ENCODE measurements around the gene PNPO.
A peak's percentile ranks its signal among the peaks of the same experiment; 100 is the strongest.

The PNPO gene

GRCh38 chr17:47973541-47973940 is 32.2 kb downstream of the PNPO start:
- peaks cover 7% of the 10 kb centered on the region for H3K4me1 ChIP-seq (ENCODE audit: control insufficient read depth, insufficient read depth, low read length)
- H3K36me3 ChIP-seq (ENCODE audit: control insufficient read depth, insufficient read depth, low read length): peaks cover 23% of the 10 kb centered on the region
- H3K27ac ChIP-seq (ENCODE audit: insufficient read depth, low read depth, low read length, poor library complexity, severe bottlenecking): no peak overlapping the region
- no peaks in the 10 kb centered on the region for H3K9me3 ChIP-seq (ENCODE audit: control insufficient read depth, low read length)
- no peak overlapping the region for H3K4me3 ChIP-seq (ENCODE audit: insufficient read depth, low read depth, low read length)
- H3K27me3 ChIP-seq (ENCODE audit: control insufficient read depth, insufficient read depth, low read length, poor library complexity, severe bottlenecking): no peaks in the 10 kb centered on the region
- WGBS, 2 experiments: 94 to 95% methylated on average over 8 of the region's 8 CpGs

- Histone ChIP-seq H3K27me3 (ENCODE audit: control insufficient read depth, insufficient read depth, low read length, poor library complexity, severe bottlenecking) (no peaks in the 10 kb centered on the region), H3K27ac (ENCODE audit: insufficient read depth, low read depth, low read length, poor library complexity, severe bottlenecking) (no peak overlapping the region), H3K36me3 (ENCODE audit: control insufficient read depth, insufficient read depth, low read length) (peaks cover 37% of the 10 kb centered on the region), H3K4me1 (ENCODE audit: control insufficient read depth, insufficient read depth, low read length) (peaks cover 14% of the 10 kb centered on the region), H3K9me3 (ENCODE audit: control insufficient read depth, low read length) (no peaks in the 10 kb centered on the region), H3K4me3 (ENCODE audit: insufficient read depth, low read depth, low read length) (no peak overlapping the region)
- WGBS, 2 experiments: 92 to 94% methylated on average over 15 of the region's 15 CpGs
Measured at GRCh38 chr17:47975189-47975822, 33.9 kb downstream of the PNPO start.

- H3K27me3 ChIP-seq (ENCODE audit: control insufficient read depth, insufficient read depth, low read length, poor library complexity, severe bottlenecking): no peaks in the 10 kb centered on the region
- H3K4me1 ChIP-seq (ENCODE audit: control insufficient read depth, insufficient read depth, low read length): peaks cover 14% of the 10 kb centered on the region
- H3K9me3 ChIP-seq (ENCODE audit: control insufficient read depth, low read length): no peaks in the 10 kb centered on the region
- peaks cover 42% of the 10 kb centered on the region for H3K36me3 ChIP-seq (ENCODE audit: control insufficient read depth, insufficient read depth, low read length)
- 96 to 97% methylated on average over 10 of the region's 10 CpGs for WGBS, 2 experiments
- no peak overlapping the region for H3K4me3 ChIP-seq (ENCODE audit: insufficient read depth, low read depth, low read length)
- no peak overlapping the region for H3K27ac ChIP-seq (ENCODE audit: insufficient read depth, low read depth, low read length, poor library complexity, severe bottlenecking)
Measured at GRCh38 chr17:47975823-47976205, 34.4 kb downstream of the PNPO start.

- Histone ChIP-seq H3K27me3 (ENCODE audit: control insufficient read depth, insufficient read depth, low read length, poor library complexity, severe bottlenecking) (no peaks in the 10 kb centered on the region), H3K4me1 (ENCODE audit: control insufficient read depth, insufficient read depth, low read length) (peaks cover 9% of the 10 kb centered on the region), H3K4me3 (ENCODE audit: insufficient read depth, low read depth, low read length) (no peak overlapping the region), H3K9me3 (ENCODE audit: control insufficient read depth, low read length) (no peaks in the 10 kb centered on the region), H3K36me3 (ENCODE audit: control insufficient read depth, insufficient read depth, low read length) (peaks cover 63% of the 10 kb centered on the region), H3K27ac (ENCODE audit: insufficient read depth, low read depth, low read length, poor library complexity, severe bottlenecking) (no peak overlapping the region)
- 20 to 21% methylated on average over 7 of the region's 7 CpGs for WGBS, 2 experiments
Measured at GRCh38 chr17:47978324-47978723, 37.0 kb downstream of the PNPO start.

GRCh38 chr17:47980541-47980940 is 39.2 kb downstream of the PNPO start:
- no peak overlapping the region for H3K27ac ChIP-seq (ENCODE audit: insufficient read depth, low read depth, low read length, poor library complexity, severe bottlenecking)
- H3K9me3 ChIP-seq (ENCODE audit: control insufficient read depth, low read length): no peaks in the 10 kb centered on the region
- H3K4me3 ChIP-seq (ENCODE audit: insufficient read depth, low read depth, low read length): no peak overlapping the region
- no peaks in the 10 kb centered on the region for H3K27me3 ChIP-seq (ENCODE audit: control insufficient read depth, insufficient read depth, low read length, poor library complexity, severe bottlenecking)
- H3K36me3 ChIP-seq (ENCODE audit: control insufficient read depth, insufficient read depth, low read length): peaks cover 48% of the 10 kb centered on the region
- H3K4me1 ChIP-seq (ENCODE audit: control insufficient read depth, insufficient read depth, low read length): peaks cover 9% of the 10 kb centered on the region

- WGBS, 2 experiments: 97% methylated on average over 9 of the region's 9 CpGs
Measured at GRCh38 chr17:47981462-47981861, 40.1 kb downstream of the PNPO start.

GRCh38 chr17:47982091-47982617 is 40.8 kb downstream of the PNPO start:
- Histone ChIP-seq H3K36me3 (ENCODE audit: control insufficient read depth, insufficient read depth, low read length) (peaks cover 41% of the 10 kb centered on the region), H3K27ac (ENCODE audit: insufficient read depth, low read depth, low read length, poor library complexity, severe bottlenecking) (no peak overlapping the region)
- 89 to 90% methylated on average over 14 of the region's 14 CpGs for WGBS, 2 experiments

More at GRCh38 chr17:47981462-47981861, 40.1 kb downstream of the PNPO start:
- H3K4me3 ChIP-seq (ENCODE audit: insufficient read depth, low read depth, low read length): no peak overlapping the region
- H3K36me3 ChIP-seq (ENCODE audit: control insufficient read depth, insufficient read depth, low read length): peaks cover 41% of the 10 kb centered on the region
- peaks cover 13% of the 10 kb centered on the region for H3K4me1 ChIP-seq (ENCODE audit: control insufficient read depth, insufficient read depth, low read length)
- no peak overlapping the region for H3K27ac ChIP-seq (ENCODE audit: insufficient read depth, low read depth, low read length, poor library complexity, severe bottlenecking)
- H3K9me3 ChIP-seq (ENCODE audit: control insufficient read depth, low read length): no peaks in the 10 kb centered on the region
- H3K27me3 ChIP-seq (ENCODE audit: control insufficient read depth, insufficient read depth, low read length, poor library complexity, severe bottlenecking): no peaks in the 10 kb centered on the region

GRCh38 chr17:47982645-47983390 is 41.4 kb downstream of the PNPO start:
- peak overlapping the region; percentile 40 for H3K27ac ChIP-seq (ENCODE audit: insufficient read depth, low read depth, low read length, poor library complexity, severe bottlenecking)
- 95 to 96% methylated on average over 9 of the region's 9 CpGs for WGBS, 2 experiments
- no peaks in the 10 kb centered on the region for H3K9me3 ChIP-seq (ENCODE audit: control insufficient read depth, low read length)
- H3K4me1 ChIP-seq (ENCODE audit: control insufficient read depth, insufficient read depth, low read length): peaks cover 27% of the 10 kb centered on the region
- H3K4me3 ChIP-seq (ENCODE audit: insufficient read depth, low read depth, low read length): no peak overlapping the region
- peaks cover 41% of the 10 kb centered on the region for H3K36me3 ChIP-seq (ENCODE audit: control insufficient read depth, insufficient read depth, low read length)
- no peaks in the 10 kb centered on the region for H3K27me3 ChIP-seq (ENCODE audit: control insufficient read depth, insufficient read depth, low read length, poor library complexity, severe bottlenecking)

More at GRCh38 chr17:47982091-47982617, 40.8 kb downstream of the PNPO start:
- no peak overlapping the region for H3K4me3 ChIP-seq (ENCODE audit: insufficient read depth, low read depth, low read length)
- no peaks in the 10 kb centered on the region for H3K9me3 ChIP-seq (ENCODE audit: control insufficient read depth, low read length)
- H3K4me1 ChIP-seq (ENCODE audit: control insufficient read depth, insufficient read depth, low read length): peaks cover 20% of the 10 kb centered on the region
- H3K27me3 ChIP-seq (ENCODE audit: control insufficient read depth, insufficient read depth, low read length, poor library complexity, severe bottlenecking): no peaks in the 10 kb centered on the region

GRCh38 chr17:47983492-47984223 is 42.3 kb downstream of the PNPO start:
- peaks cover 40% of the 10 kb centered on the region for H3K36me3 ChIP-seq (ENCODE audit: control insufficient read depth, insufficient read depth, low read length)
- WGBS, 2 experiments: 96 to 97% methylated on average over 10 to 11 of the region's 11 CpGs
- no peak overlapping the region for H3K4me3 ChIP-seq (ENCODE audit: insufficient read depth, low read depth, low read length)
- no peaks in the 10 kb centered on the region for H3K27me3 ChIP-seq (ENCODE audit: control insufficient read depth, insufficient read depth, low read length, poor library complexity, severe bottlenecking)
- H3K27ac ChIP-seq (ENCODE audit: insufficient read depth, low read depth, low read length, poor library complexity, severe bottlenecking): peak overlapping the region; percentile 40
- peaks cover 31% of the 10 kb centered on the region for H3K4me1 ChIP-seq (ENCODE audit: control insufficient read depth, insufficient read depth, low read length)
- no peaks in the 10 kb centered on the region for H3K9me3 ChIP-seq (ENCODE audit: control insufficient read depth, low read length)

GRCh38 chr17:47986520-47986919 is 45.1 kb downstream of the PNPO start:
- no peak overlapping the region for H3K4me3 ChIP-seq (ENCODE audit: insufficient read depth, low read depth, low read length)
- no peaks in the 10 kb centered on the region for H3K27me3 ChIP-seq (ENCODE audit: control insufficient read depth, insufficient read depth, low read length, poor library complexity, severe bottlenecking)
- H3K27ac ChIP-seq (ENCODE audit: insufficient read depth, low read depth, low read length, poor library complexity, severe bottlenecking): peak overlapping the region; percentile 47
- WGBS, 2 experiments: 54 to 59% methylated on average over 5 of the region's 5 CpGs
- H3K36me3 ChIP-seq (ENCODE audit: control insufficient read depth, insufficient read depth, low read length): peaks cover 16% of the 10 kb centered on the region
- H3K9me3 ChIP-seq (ENCODE audit: control insufficient read depth, low read length): no peaks in the 10 kb centered on the region
- peaks cover 49% of the 10 kb centered on the region for H3K4me1 ChIP-seq (ENCODE audit: control insufficient read depth, insufficient read depth, low read length)

Measured in ectodermal cell (in vitro differentiated cells).